HL-60 (cell line): ENCODE results near the gene PPFIA4.

Experiments used
- CTCF ChIP-seq: IDR thresholded peaks from one replicate; pipeline ENCODE4 v1.5.1; 2011; ENCODE audit warnings: low read length, control low read depth, inconsistent platforms; ENCODE audit not compliant: insufficient read depth
- POLR2AphosphoS5 ChIP-seq: IDR thresholded peaks from 2 replicates; pipeline ENCODE4 v1.6.1; 2012; ENCODE audit warnings: low read depth
- REST ChIP-seq: IDR thresholded peaks from 2 replicates; pipeline ENCODE4 v1.6.1; 2012; ENCODE audit warnings: low read depth; ENCODE audit not compliant: insufficient replicate concordance

GRCh38 chr1:203060115-203060514 lies 33.8 kb downstream of the PPFIA4 start:
- TF ChIP-seq CTCF = no peak
- TF ChIP-seq POLR2AphosphoS5 = no peak
- no peak for TF ChIP-seq REST
